Calu3 (cell line): ENCODE measurements around the gene BACH2. TPM values are rescaled to one million over a fixed set of nuclear protein-coding genes. Genes with fewer than 3 reads are reported as not detected.
"Not testable (repeated sequence)": the region's sequence is repeated elsewhere in the genome, so short reads cannot be mapped to it uniquely, and the experiment has no call there.

Source experiments
- BruUV-seq: library from RNA; stranded (reverse); fragments of 400-500 nt; replicated peaks from 2 replicates; lab custom pipeline; 2021; lab: Mats Ljungman, UMichigan
- CTCF ChIA-PET: fragments of 300-600 bp; sonication (Branson Sonifier 250); formaldehyde crosslinking; loops from one replicate; lab custom pipeline; 2022; ENCODE audit warnings: antibody characterized with exemption; lab: Charles Lee
- DNase-seq: peaks from one replicate; pipeline ENCODE4 v3.0.0; 2022
- H3K27ac Mint-ChIP-seq: one replicate; pipeline ENCODE4 v1.8.0; 2022; ENCODE audit warnings: mixed read lengths; ENCODE audit not compliant: unreplicated experiment
- H3K27me3 Mint-ChIP-seq: one replicate; pipeline ENCODE4 v1.8.0; 2022; ENCODE audit warnings: mixed read lengths; ENCODE audit not compliant: unreplicated experiment
- H3K36me3 Mint-ChIP-seq: one replicate; pipeline ENCODE4 v1.8.0; 2022; ENCODE audit warnings: mild to moderate bottlenecking, moderate library complexity, mixed read lengths; ENCODE audit not compliant: insufficient read depth, unreplicated experiment
- H3K4me1 Mint-ChIP-seq: one replicate; pipeline ENCODE4 v1.8.0; 2022; ENCODE audit warnings: mild to moderate bottlenecking, low read depth, mixed read lengths; ENCODE audit not compliant: unreplicated experiment
- H3K4me3 Mint-ChIP-seq: one replicate; pipeline ENCODE4 v1.8.0; 2022; ENCODE audit warnings: mild to moderate bottlenecking, low read depth, moderate library complexity, mixed read lengths; ENCODE audit not compliant: unreplicated experiment
- H3K9me3 Mint-ChIP-seq: one replicate; pipeline ENCODE4 v1.8.0; 2022; ENCODE audit warnings: low read depth, mixed read lengths; ENCODE audit not compliant: unreplicated experiment
- CTCF ChIP-seq: fragments of 200-600 bp; IDR thresholded peaks from one replicate; pipeline ENCODE4 v1.8.0; 2022; ENCODE audit warnings: antibody characterized with exemption; ENCODE audit not compliant: unreplicated experiment
- intact Hi-C: fragments of 100-400 bp; cut with micrococcal nuclease; formaldehyde crosslinking; loops from one replicate; pipeline ENCODE4 v1.10.0; 2022; ENCODE audit not compliant: unreplicated experiment
- total RNA-seq: library from RNA; stranded (reverse); gene quantifications from 2 replicates; pipeline ENCODE4 v1.2.3, GENCODE V29; 2022

The BACH2 gene
- total RNA-seq, 1 experiment from 2014 or later, result 7.2 TPM

- H3K4me3 Mint-ChIP-seq, result no peak overlapping the region
- intact Hi-C loops, result no loop called here
- TF ChIP-seq CTCF, result no peak
- CTCF ChIA-PET, result no interaction called here
- BruUV-seq, result no TSS peak
- peaks cover 30% of the 10 kb centered on the region for H3K27me3 Mint-ChIP-seq
- H3K4me1 Mint-ChIP-seq, result no peaks in the 10 kb centered on the region
- no peak for DNase-seq
- no peaks in the 10 kb centered on the region for H3K36me3 Mint-ChIP-seq
- H3K9me3 Mint-ChIP-seq, result peaks cover 5% of the 10 kb centered on the region
- no peak overlapping the region for H3K27ac Mint-ChIP-seq
Observed at GRCh38 chr6:90333928-90334327, 37.3 kb upstream of the BACH2 start.

GRCh38 chr6:90332978-90333543 lies 36.4 kb upstream of the BACH2 start:
- H3K9me3 Mint-ChIP-seq, intact Hi-C loops, DNase-seq, BruUV-seq, H3K27ac Mint-ChIP-seq, H3K4me1 Mint-ChIP-seq, H3K4me3 Mint-ChIP-seq, H3K36me3 Mint-ChIP-seq, CTCF ChIA-PET: not testable (repeated sequence)
- H3K27me3 Mint-ChIP-seq, result peaks cover 30% of the 10 kb centered on the region

- TF ChIP-seq CTCF, result no peak
- Mint-ChIP-seq H3K4me1 (no peaks in the 10 kb centered on the region), H3K9me3 (peaks cover 3% of the 10 kb centered on the region), H3K4me3 (no peak overlapping the region), H3K27me3 (peaks cover 8% of the 10 kb centered on the region), H3K27ac (no peak overlapping the region), H3K36me3 (no peaks in the 10 kb centered on the region)
- CTCF ChIA-PET, result no interaction called here
- intact Hi-C loops, result no loop called here
- no TSS peak for BruUV-seq
- no peak for DNase-seq
Observed at GRCh38 chr6:90329386-90330077, 32.9 kb upstream of the BACH2 start.

- CTCF ChIA-PET, result no interaction called here
- Mint-ChIP-seq H3K4me1 (no peaks in the 10 kb centered on the region), H3K9me3 (no peaks in the 10 kb centered on the region), H3K27ac (no peak overlapping the region), H3K36me3 (no peaks in the 10 kb centered on the region), H3K27me3 (no peaks in the 10 kb centered on the region), H3K4me3 (no peak overlapping the region)
- DNase-seq, result no peak
- intact Hi-C loops, result no loop called here
- BruUV-seq, result no TSS peak
- no peak for TF ChIP-seq CTCF
Observed at GRCh38 chr6:90328004-90328403, 31.4 kb upstream of the BACH2 start.
